AG09319 (cell line): ENCODE data around the gene KCNS3.

Experiments
- DNase-seq: peaks from one replicate; pipeline ENCODE4 v3.0.0-alpha.2; 2010; ENCODE audit warnings: low read depth; ENCODE audit errors: extremely low read depth
- TF ChIP-seq, protein P1 (sequence below): IDR thresholded peaks from 2 replicates; pipeline ENCODE4 v1.5.1; 2011; ENCODE audit warnings: low read depth, mild to moderate bottlenecking, inconsistent platforms, low read length, moderate library complexity

Gene KCNS3

DNA sequence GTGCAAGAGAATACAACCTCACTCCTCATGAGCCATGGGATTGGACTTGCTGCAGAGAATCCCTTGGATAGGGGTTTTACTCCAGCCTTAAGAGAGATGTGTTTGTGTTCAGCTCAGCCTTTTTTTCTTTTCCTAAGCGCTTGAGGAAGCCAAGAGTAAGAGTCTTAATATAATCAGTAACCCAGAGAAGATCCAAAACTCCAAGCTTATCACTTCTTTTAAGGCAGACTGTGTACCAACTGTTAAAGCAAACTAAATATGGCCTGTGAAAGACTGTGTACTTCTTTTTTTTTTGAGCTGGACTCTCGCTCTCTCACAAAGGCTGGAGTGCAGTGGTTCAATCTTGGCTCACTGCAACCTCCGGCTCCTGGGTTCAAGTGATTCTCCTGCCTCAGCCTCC, 31.8 kb upstream of the KCNS3 start:
- TF ChIP-seq, protein P1, sequence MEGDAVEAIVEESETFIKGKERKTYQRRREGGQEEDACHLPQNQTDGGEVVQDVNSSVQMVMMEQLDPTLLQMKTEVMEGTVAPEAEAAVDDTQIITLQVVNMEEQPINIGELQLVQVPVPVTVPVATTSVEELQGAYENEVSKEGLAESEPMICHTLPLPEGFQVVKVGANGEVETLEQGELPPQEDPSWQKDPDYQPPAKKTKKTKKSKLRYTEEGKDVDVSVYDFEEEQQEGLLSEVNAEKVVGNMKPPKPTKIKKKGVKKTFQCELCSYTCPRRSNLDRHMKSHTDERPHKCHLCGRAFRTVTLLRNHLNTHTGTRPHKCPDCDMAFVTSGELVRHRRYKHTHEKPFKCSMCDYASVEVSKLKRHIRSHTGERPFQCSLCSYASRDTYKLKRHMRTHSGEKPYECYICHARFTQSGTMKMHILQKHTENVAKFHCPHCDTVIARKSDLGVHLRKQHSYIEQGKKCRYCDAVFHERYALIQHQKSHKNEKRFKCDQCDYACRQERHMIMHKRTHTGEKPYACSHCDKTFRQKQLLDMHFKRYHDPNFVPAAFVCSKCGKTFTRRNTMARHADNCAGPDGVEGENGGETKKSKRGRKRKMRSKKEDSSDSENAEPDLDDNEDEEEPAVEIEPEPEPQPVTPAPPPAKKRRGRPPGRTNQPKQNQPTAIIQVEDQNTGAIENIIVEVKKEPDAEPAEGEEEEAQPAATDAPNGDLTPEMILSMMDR: no peak
- DNase-seq: no peak

DNA sequence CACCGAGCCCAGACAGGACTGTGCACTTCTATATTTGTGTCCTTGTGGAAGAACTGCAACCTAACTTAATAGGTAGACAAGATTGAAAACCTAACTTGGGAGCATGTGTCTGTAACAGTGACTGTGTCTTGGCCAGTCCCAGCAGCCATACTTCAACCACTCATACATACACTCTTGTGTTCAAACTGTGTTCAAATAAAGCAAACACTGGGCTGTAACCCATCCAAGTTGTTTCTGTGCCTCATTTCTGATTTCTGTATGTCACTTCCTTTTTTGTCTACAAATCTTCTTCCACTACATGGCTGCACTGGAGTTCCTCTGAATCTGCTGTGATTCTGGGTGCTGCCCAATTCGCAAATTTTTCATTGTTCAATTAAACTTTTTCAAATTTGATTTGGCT, 31.2 kb upstream of the KCNS3 start:
- DNase-seq: no peak
- TF ChIP-seq, protein P1: no peak

DNA sequence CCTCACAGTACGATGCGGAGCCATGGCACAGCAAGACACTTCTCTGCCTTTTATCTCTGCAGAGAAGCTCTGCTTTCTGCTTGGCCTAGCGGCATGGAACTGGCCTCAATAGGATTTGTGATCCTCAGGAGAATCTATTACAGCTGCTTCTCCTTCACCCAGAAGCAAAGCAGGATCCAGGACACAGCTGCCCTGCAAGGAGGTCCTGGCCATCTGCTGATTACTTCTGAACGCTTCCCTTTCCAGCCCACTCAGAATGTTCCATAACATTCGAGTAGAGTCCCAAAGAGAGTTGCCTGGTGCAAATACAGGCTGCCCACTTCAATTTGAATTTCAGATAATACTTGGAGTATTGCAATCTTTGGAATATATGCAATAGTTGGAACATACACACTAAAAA, 29.2 kb upstream of the KCNS3 start:
- TF ChIP-seq, protein P1: no peak
- DNase-seq: no peak

DNA sequence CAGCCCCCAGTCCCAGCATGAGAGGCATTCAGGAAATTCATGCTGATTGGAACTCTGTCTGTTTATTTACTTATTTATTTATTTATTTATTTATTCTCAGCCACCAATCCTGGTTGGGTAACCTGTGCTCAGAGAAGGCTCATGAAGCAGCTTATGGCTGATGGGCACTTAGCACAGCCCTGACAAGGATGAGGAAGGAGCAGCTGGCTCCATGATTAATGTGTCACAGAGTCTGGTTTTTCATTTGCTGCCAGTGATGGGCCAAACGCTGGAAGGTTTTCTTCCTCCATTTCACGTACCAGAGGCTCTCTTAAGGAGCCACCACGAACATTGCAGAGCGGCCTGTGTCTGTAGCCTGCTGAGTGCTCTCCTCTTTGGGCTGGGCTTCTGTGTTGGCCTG, 28.3 kb upstream of the KCNS3 start:
- DNase-seq: no peak
- TF ChIP-seq, protein P1: no peak

DNA sequence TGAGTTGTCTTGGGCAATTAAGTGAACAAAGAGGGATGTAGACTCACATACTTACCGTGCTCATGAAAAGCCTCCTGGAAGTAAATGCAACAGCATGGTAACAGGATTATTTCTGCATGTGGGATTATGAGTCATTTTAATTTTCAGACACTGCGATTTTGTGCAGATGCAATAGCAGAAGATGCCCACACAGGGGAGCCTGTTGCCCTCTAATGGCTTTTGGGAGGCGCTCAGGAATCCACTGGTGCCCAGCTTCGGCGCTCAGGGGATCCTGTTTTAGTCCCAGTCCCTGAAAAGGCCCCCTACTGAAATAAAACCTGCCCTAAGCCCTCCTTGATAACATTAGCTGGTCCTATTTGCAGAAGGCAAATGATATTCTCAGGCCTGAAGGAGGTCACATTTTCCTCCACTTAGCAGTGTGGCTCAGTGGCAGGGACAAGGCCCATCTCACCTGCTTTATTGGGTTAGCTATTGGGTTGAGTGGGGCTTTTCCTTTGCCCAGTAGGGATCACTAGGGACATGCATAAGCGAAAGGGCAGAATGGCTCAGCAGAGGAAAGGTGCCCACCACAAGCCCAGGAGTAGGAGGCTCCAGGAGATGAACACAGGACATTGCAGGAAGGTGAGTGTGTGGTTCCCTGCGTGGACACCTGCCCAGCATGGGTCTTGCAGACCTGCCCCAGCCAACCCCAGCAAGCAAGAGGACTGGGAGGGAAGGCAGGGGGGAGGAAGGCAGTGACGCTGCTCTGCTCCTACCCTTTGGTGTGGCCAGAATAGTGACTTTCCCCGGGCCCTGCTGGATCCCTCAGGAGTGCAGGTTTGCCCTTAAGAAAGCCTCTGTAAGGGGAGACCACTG, 26.5 kb upstream of the KCNS3 start:
- DNase-seq: peak; percentile 41

DNA sequence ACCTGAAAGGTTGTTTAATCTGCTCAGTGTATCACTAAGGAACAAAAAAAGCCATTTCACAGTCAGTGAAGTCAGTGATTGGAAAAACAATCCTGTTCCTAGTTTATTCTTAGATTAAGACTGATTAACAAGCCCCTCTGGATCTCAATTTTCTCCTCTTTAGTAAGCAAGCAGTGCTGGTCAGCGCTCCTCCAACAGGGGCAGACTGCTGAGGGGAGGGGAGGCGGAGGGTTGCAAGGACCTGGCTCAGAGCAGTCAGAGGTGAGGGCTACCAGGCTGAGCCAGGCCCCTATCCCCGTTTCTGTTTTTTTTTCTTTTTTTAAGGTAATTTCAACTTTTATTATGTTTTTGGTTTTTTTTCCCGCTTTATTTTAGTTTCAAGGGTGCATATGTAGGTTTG, 24.7 kb upstream of the KCNS3 start:
- DNase-seq: no peak
- TF ChIP-seq, protein P1: no peak

More for the DNA sequence above, 26.5 kb upstream of the KCNS3 start:
- TF ChIP-seq, protein P1: peak; percentile 94

DNA sequence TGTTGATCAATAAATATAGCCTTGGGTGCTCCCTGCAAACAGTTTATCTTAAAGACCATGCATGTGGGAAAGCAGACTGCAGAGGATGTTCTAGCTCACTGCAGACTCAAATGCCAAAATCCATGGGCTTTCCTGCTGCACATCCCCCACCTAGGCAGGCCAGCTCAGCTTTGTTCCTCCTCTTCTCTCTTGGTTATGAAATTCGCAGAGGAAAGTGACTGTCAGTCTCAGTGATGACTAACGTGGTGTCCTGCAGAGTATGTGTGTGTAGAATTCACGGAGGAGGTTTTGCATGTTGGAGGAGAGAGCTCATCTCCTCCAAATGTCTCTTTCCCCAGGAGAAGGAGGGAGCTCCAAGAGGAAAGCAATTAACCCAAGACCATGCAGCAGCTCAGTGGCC, 21.4 kb upstream of the KCNS3 start:
- DNase-seq: no peak

More for the DNA sequence above, 21.4 kb upstream of the KCNS3 start:
- TF ChIP-seq, protein P1: no peak
